Measurements from ENCODE around the gene ELOVL5.

The ELOVL5 gene

GRCh38 chr6:53233309-53233708, 115.4 kb downstream of the ELOVL5 start:
- no peaks in the 10 kb centered on the region for H3K4me1 ChIP-seq (ENCODE audit: control insufficient read depth, insufficient read depth, low read length)

GRCh38 chr6:53230775-53231467, 117.8 kb downstream of the ELOVL5 start:
- H3K4me1 ChIP-seq (ENCODE audit: control insufficient read depth, insufficient read depth, low read length): no peaks in the 10 kb centered on the region
- H3K27me3 ChIP-seq (ENCODE audit: control insufficient read depth, insufficient read depth, low read length): no peaks in the 10 kb centered on the region
- no peaks in the 10 kb centered on the region for H3K36me3 ChIP-seq (ENCODE audit: control insufficient read depth, insufficient read depth, low read length)
- H3K9ac ChIP-seq (ENCODE audit: low read length): no peak overlapping the region
- no peak overlapping the region for H3K27ac ChIP-seq (ENCODE audit: low read depth, low read length)
- no peak overlapping the region for H3K4me3 ChIP-seq (ENCODE audit: low read length)

More at GRCh38 chr6:53233309-53233708, 115.4 kb downstream of the ELOVL5 start:
- no peak overlapping the region for H3K27ac ChIP-seq (ENCODE audit: low read depth, low read length)
- no peaks in the 10 kb centered on the region for H3K27me3 ChIP-seq (ENCODE audit: control insufficient read depth, insufficient read depth, low read length)
- H3K9ac ChIP-seq (ENCODE audit: low read length): no peak overlapping the region
- H3K36me3 ChIP-seq (ENCODE audit: control insufficient read depth, insufficient read depth, low read length): no peaks in the 10 kb centered on the region
- no peak overlapping the region for H3K4me3 ChIP-seq (ENCODE audit: low read length)

DNA sequence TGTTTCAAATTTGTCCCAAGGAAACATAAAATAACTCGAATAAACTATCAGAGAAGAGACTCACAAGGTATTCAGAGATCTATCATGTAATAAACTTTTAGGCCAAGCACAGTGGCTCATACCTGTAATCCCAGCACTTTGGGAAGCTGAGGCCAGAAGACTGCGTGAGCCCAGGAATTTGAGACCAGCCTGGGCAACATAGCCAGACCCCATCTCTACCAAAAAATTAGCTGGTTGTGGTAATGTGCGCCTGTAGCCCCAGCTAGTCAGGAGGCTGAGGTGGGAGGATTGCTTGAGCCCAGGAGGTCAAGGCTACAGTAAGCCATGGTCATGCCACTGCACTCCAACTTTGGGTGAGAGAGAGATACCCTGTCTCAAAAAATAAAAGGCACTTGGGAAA, 120.9 kb downstream of the ELOVL5 start:
- H3K27ac ChIP-seq (ENCODE audit: low read depth, low read length): no peak overlapping the region

DNA sequence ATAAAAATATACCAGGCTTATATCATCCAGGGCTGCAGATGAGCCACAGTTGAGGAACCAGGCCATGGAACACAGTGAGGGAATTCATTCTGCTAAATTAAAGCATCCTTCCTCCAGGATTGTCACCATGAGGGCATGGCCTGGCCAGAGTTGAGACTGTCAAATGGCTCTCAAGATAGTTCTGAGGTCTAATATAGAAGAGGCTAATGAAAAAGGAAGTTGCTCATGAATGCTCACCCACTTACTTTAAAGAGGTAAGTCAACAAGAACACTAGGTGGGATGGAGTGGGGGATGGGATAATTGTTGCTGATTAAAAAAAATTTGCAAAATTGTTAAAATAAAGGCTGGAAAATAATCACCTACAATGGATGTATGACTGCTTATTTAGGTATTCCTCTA, 128.1 kb downstream of the ELOVL5 start:
- no peaks in the 10 kb centered on the region for H3K27me3 ChIP-seq (ENCODE audit: control insufficient read depth, insufficient read depth, low read length)
- no peak overlapping the region for H3K4me3 ChIP-seq (ENCODE audit: low read length)
- no peak overlapping the region for H3K9ac ChIP-seq (ENCODE audit: low read length)
- H3K27ac ChIP-seq (ENCODE audit: low read depth, low read length): no peak overlapping the region
- H3K36me3 ChIP-seq (ENCODE audit: control insufficient read depth, insufficient read depth, low read length): no peaks in the 10 kb centered on the region
- no peaks in the 10 kb centered on the region for H3K4me1 ChIP-seq (ENCODE audit: control insufficient read depth, insufficient read depth, low read length)

More for the DNA sequence above, 120.9 kb downstream of the ELOVL5 start:
- H3K36me3 ChIP-seq (ENCODE audit: control insufficient read depth, insufficient read depth, low read length): no peaks in the 10 kb centered on the region
- no peaks in the 10 kb centered on the region for H3K4me1 ChIP-seq (ENCODE audit: control insufficient read depth, insufficient read depth, low read length)
- no peak overlapping the region for H3K4me3 ChIP-seq (ENCODE audit: low read length)
- no peak overlapping the region for H3K9ac ChIP-seq (ENCODE audit: low read length)
- no peaks in the 10 kb centered on the region for H3K27me3 ChIP-seq (ENCODE audit: control insufficient read depth, insufficient read depth, low read length)
